GM18508 (cell line): ENCODE data around the gene SPAG6.

Experiments used
- ATAC-seq: cut with Tn5 transposase; IDR thresholded peaks from one replicate; pipeline ENCODE4 v1.9.1; 2021; ENCODE audit warnings: moderate number of reproducible peaks; ENCODE audit not compliant: insufficient read depth, unreplicated experiment

The SPAG6 gene

GRCh38 chr10:22321924-22322640, 23.2 kb upstream of the SPAG6 start:
- ATAC-seq, result no peak

GRCh38 chr10:22322641-22323160, 22.6 kb upstream of the SPAG6 start:
- ATAC-seq, result no peak

- ATAC-seq, result no peak
Observed at GRCh38 chr10:22323538-22324305, 21.6 kb upstream of the SPAG6 start.

- ATAC-seq, result no peak
Observed at GRCh38 chr10:22324413-22324812, 20.9 kb upstream of the SPAG6 start.

- ATAC-seq, result no peak
Observed at GRCh38 chr10:22324893-22325271, 20.4 kb upstream of the SPAG6 start.

- ATAC-seq, result no peak
Observed at GRCh38 chr10:22325272-22326144, 19.8 kb upstream of the SPAG6 start.

- no peak for ATAC-seq
Observed at GRCh38 chr10:22326145-22326702, 19.1 kb upstream of the SPAG6 start.

GRCh38 chr10:22329150-22329549, 16.1 kb upstream of the SPAG6 start:
- ATAC-seq, result no peak

GRCh38 chr10:22332116-22332692, 13.1 kb upstream of the SPAG6 start:
- no peak for ATAC-seq

- no peak for ATAC-seq
Observed at GRCh38 chr10:22333167-22333974, 11.9 kb upstream of the SPAG6 start.

GRCh38 chr10:22333975-22334282, 11.4 kb upstream of the SPAG6 start:
- no peak for ATAC-seq

GRCh38 chr10:22334414-22335172, 10.7 kb upstream of the SPAG6 start:
- no peak for ATAC-seq

- no peak for ATAC-seq
Observed at GRCh38 chr10:22335173-22335933, 9.9 kb upstream of the SPAG6 start.

- ATAC-seq, result no peak
Observed at GRCh38 chr10:22338185-22338900, 7.0 kb upstream of the SPAG6 start.

- no peak for ATAC-seq
Observed at GRCh38 chr10:22338931-22339330, 6.4 kb upstream of the SPAG6 start.

- ATAC-seq, result no peak
Observed at GRCh38 chr10:22339761-22340328, 5.5 kb upstream of the SPAG6 start.
